Measurements from ENCODE around the gene ITGAX.

Gene ITGAX

GRCh38 chr16:31430380-31431052, 75.5 kb downstream of the ITGAX start:
- H3K4me2 ChIP-seq = no peak overlapping the region
- no peak for TF ChIP-seq Cebpa-rat (IDR thresholded peaks at IDR 0.05)
- no peaks in the 10 kb centered on the region for H3K4me1 ChIP-seq
- no peaks in the 10 kb centered on the region for H3K36me3 ChIP-seq
- H3K27ac ChIP-seq = no peak overlapping the region
- no peaks in the 10 kb centered on the region for H3K27me3 ChIP-seq
- H3K9me3 ChIP-seq = no peaks in the 10 kb centered on the region
- no peaks in the 10 kb centered on the region for H4K20me1 ChIP-seq
- H3K4me3 ChIP-seq = no peak overlapping the region
- H3K9ac ChIP-seq = no peak overlapping the region

Data from BLaER1 (cell line).